Fibroblast of lung (primary cell): Measurements from ENCODE around the gene WBP2NL. TPM values are rescaled to one million over a fixed set of nuclear protein-coding genes. Genes with fewer than 3 reads are reported as not detected.

Source experiments
- DNase-seq, 2 donors: peaks; one replicate each; pipeline versions ENCODE4 v3.0.0 to v3.0.0-alpha.2; 2010; ENCODE audit warnings: low read depth in 2 of 2
- H2AFZ ChIP-seq: 2 replicates; pipeline ENCODE4 v1.5.1; 2012; ENCODE audit warnings: low read length, control low read depth, inconsistent platforms
- H3K27ac ChIP-seq: 2 replicates; pipeline ENCODE4 v1.5.1; 2011; ENCODE audit warnings: low read length, control low read depth; ENCODE audit not compliant: insufficient read depth
- H3K27me3 ChIP-seq: 2 replicates; pipeline ENCODE4 v1.5.1; 2011; ENCODE audit warnings: mild to moderate bottlenecking, low read length; ENCODE audit not compliant: control insufficient read depth, insufficient read depth
- H3K36me3 ChIP-seq: 2 replicates; pipeline ENCODE4 v1.5.1; 2011; ENCODE audit warnings: low read length; ENCODE audit not compliant: control insufficient read depth, insufficient read depth
- H3K4me1 ChIP-seq: 2 replicates; pipeline ENCODE4 v1.5.1; 2011; ENCODE audit warnings: low read length; ENCODE audit not compliant: control insufficient read depth, insufficient read depth; ENCODE audit errors: extremely low read depth
- H3K4me2 ChIP-seq: 2 replicates; pipeline ENCODE4 v1.5.1; 2011; ENCODE audit warnings: low read length, control low read depth; ENCODE audit not compliant: insufficient read depth; ENCODE audit errors: extremely low read depth
- H3K4me3 ChIP-seq, 4 experiments: fragments of 200-600 bp in 1 of 4; sonication (generic) in 1 of 4; replicated peaks in 1 of 4; 2 replicates each; pipeline ENCODE4 v1.5.1; 2011 to 2016; ENCODE audit warnings: low read length in 4 of 4, low read depth in 3 of 4, mild to moderate bottlenecking in 3 of 4, control low read depth in 2 of 4, inconsistent platforms in 1 of 4, mixed read lengths in 1 of 4; ENCODE audit not compliant: insufficient read depth in 1 of 4; ENCODE audit errors: control extremely low read depth in 1 of 4
- H3K79me2 ChIP-seq: 2 replicates; pipeline ENCODE4 v1.5.1; 2012; ENCODE audit warnings: mild to moderate bottlenecking, low read length, inconsistent platforms; ENCODE audit not compliant: control insufficient read depth, insufficient read depth
- H3K9ac ChIP-seq: 2 replicates; pipeline ENCODE4 v1.5.1; 2011; ENCODE audit warnings: mild to moderate bottlenecking, low read length, control low read depth; ENCODE audit not compliant: insufficient read depth
- H3K9me3 ChIP-seq: 2 replicates; pipeline ENCODE4 v1.5.1; 2012; ENCODE audit warnings: low read depth, low read length; ENCODE audit not compliant: control insufficient read depth, insufficient read depth
- H4K20me1 ChIP-seq: 2 replicates; pipeline ENCODE4 v1.5.1; 2011; ENCODE audit warnings: low read length; ENCODE audit not compliant: control insufficient read depth, insufficient read depth; ENCODE audit errors: extremely low read depth
- CTCF ChIP-seq, 2 donors: IDR thresholded peaks in 1 of 2; conservative IDR thresholded peaks in 1 of 2; 1 replicate in 1 of 2; 2 replicates in 1 of 2; pipeline ENCODE4 v1.5.1; 2011 to 2012; ENCODE audit warnings: low read length in 2 of 2, control low read depth in 1 of 2, inconsistent platforms in 1 of 2, low read depth in 1 of 2, mild to moderate bottlenecking in 1 of 2
- EZH2 ChIP-seq: IDR thresholded peaks from 2 replicates; pipeline ENCODE4 v1.5.1; 2012; ENCODE audit warnings: low read length, control low read depth, mild to moderate bottlenecking; ENCODE audit errors: missing control alignments
- polyA plus RNA-seq, 2 donors: library from polyadenylated mRNA; depleted of rRNA in 1 of 2; stranded (reverse) in 1 of 2; unstranded in 1 of 2; fragments of >200 nt; gene quantifications; 2 replicates each; pipeline ENCODE4 v1.2.1, GENCODE V29; 2011 to 2012; ENCODE audit warnings: missing spikeins in 1 of 2
- total RNA-seq: library from RNA; depleted of rRNA; stranded (reverse); fragments of >200 nt; gene quantifications from 2 replicates; pipeline ENCODE4 v1.2.1, GENCODE V29; 2014

WBP2NL gene
- total and polyA plus RNA-seq, 2 donors (not counting 1 experiment from before 2014, with no cell fraction given), result 0.10 to 1.8 TPM

GRCh38 chr22:42073621-42074041 lies 75.0 kb downstream of the WBP2NL start:
- TF ChIP-seq CTCF (conservative IDR thresholded peaks at IDR 0.05 in 1 of 2, IDR thresholded peaks at IDR 0.05 in 1 of 2; ENCODE audit: low read depth in 1 of 2, low read length in 2 of 2) (no peak), EZH2 (no peak)
- Histone ChIP-seq H3K4me1 (peaks cover 8% of the 10 kb centered on the region), H2AFZ (peak overlapping the region; percentile 76), H3K4me3 (peak overlapping the region; percentile 16 to 73 (median 54)), H3K27ac (peak overlapping the region; percentile 70), H3K27me3 (no peaks in the 10 kb centered on the region), H3K36me3 (peaks cover 5% of the 10 kb centered on the region), H4K20me1 (no peaks in the 10 kb centered on the region), H3K79me2 (no peaks in the 10 kb centered on the region), H3K9me3 (no peaks in the 10 kb centered on the region), H3K4me2 (peak overlapping the region; percentile 80), H3K9ac (peak overlapping the region; percentile 82)
- no peak for DNase-seq

GRCh38 chr22:42074132-42074811 lies 75.7 kb downstream of the WBP2NL start, which contains the start of gene PHETA2:
Gene PHETA2 (plus strand): TSS chr22:42074248. CDS start chr22:42077294, 3,046 bp downstream.
- peak within 1 kb of the TSS; percentile 80 for H3K4me2 ChIP-seq

More at GRCh38 chr22:42074132-42074811, 75.7 kb downstream of the WBP2NL start, which contains the start of gene PHETA2:
- peaks cover 5% of the 10 kb centered on the region for H3K36me3 ChIP-seq
- H3K9me3 ChIP-seq, result no peaks in the 10 kb centered on the region
- peaks cover 11% of the 10 kb centered on the region for H3K4me1 ChIP-seq
- peak within 1 kb of the TSS; percentile 82 for H3K9ac ChIP-seq
- no peaks in the 10 kb centered on the region for H3K27me3 ChIP-seq
- peak within 1 kb of the TSS; percentile 52 to 73 (median 60) for H3K4me3 ChIP-seq
- H2AFZ ChIP-seq, result peak within 1 kb of the TSS; percentile 76
- TF ChIP-seq CTCF (conservative IDR thresholded peaks at IDR 0.05 in 1 of 2, IDR thresholded peaks at IDR 0.05 in 1 of 2; ENCODE audit: low read depth in 1 of 2, low read length in 2 of 2) (peak; percentile 31 to 34), EZH2 (no peak)
- H4K20me1 ChIP-seq, result no peaks in the 10 kb centered on the region
- no peaks in the 10 kb centered on the region for H3K79me2 ChIP-seq
- DNase-seq, result peak; percentile 45 to 51
- H3K27ac ChIP-seq, result peak within 1 kb of the TSS; percentile 70
